Measurements from ENCODE around the gene CNOT11.
"Not testable (repeated sequence)": the region's sequence is repeated elsewhere in the genome, so short reads cannot be mapped to it uniquely, and the experiment has no call there.

DNA sequence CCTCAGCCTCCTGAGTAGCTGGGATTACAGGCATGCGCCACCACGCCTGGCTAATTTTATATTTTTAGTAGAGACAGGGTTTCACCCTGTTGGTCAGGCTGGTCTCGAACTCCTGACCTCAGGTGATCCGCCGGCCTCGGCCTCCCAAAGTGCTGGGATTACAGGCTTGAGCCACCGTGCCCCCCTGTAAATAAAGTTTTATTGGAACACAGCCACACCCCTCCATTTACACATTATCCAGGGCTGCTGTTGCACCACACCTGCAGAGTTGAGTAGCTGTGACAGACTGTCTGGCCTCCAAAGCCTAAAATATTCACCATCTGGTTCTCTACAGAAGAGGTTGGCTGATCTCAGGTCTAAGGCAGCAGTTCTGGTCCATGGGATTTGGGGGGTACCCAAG lies 32.6 kb upstream of the CNOT11 start:
- TF ChIP-seq, protein P1, sequence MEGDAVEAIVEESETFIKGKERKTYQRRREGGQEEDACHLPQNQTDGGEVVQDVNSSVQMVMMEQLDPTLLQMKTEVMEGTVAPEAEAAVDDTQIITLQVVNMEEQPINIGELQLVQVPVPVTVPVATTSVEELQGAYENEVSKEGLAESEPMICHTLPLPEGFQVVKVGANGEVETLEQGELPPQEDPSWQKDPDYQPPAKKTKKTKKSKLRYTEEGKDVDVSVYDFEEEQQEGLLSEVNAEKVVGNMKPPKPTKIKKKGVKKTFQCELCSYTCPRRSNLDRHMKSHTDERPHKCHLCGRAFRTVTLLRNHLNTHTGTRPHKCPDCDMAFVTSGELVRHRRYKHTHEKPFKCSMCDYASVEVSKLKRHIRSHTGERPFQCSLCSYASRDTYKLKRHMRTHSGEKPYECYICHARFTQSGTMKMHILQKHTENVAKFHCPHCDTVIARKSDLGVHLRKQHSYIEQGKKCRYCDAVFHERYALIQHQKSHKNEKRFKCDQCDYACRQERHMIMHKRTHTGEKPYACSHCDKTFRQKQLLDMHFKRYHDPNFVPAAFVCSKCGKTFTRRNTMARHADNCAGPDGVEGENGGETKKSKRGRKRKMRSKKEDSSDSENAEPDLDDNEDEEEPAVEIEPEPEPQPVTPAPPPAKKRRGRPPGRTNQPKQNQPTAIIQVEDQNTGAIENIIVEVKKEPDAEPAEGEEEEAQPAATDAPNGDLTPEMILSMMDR (IDR thresholded peaks at IDR 0.05), result not testable (repeated sequence)
- not testable (repeated sequence) for TF ChIP-seq POLR2A (IDR thresholded peaks at IDR 0.05)

Measured in testis (tissue), 2 donors.